Mesothelial cell of epicardium (in vitro differentiated cells): ENCODE data around the gene STAMBPL1. TPM values are rescaled to one million over a fixed set of nuclear protein-coding genes. Genes with fewer than 3 reads are reported as not detected.

Experiments
- DNase-seq, 2 experiments: peaks; one replicate each; pipeline ENCODE4 v3.0.0; 2021; ENCODE audit warnings: low spot score in 2 of 2; ENCODE audit not compliant: unreplicated experiment in 2 of 2
- H3K27ac Mint-ChIP-seq: 2 replicates; pipeline ENCODE4 v1.8.0; 2021; ENCODE audit warnings: mixed read lengths
- H3K27me3 Mint-ChIP-seq: 2 replicates; pipeline ENCODE4 v1.8.0; 2021; ENCODE audit warnings: low read depth, mixed read lengths
- H3K36me3 Mint-ChIP-seq: 2 replicates; pipeline ENCODE4 v1.8.0; 2021; ENCODE audit warnings: mixed read lengths
- H3K4me1 Mint-ChIP-seq: 2 replicates; pipeline ENCODE4 v1.8.0; 2021; ENCODE audit warnings: mixed read lengths
- H3K4me3 Mint-ChIP-seq: 2 replicates; pipeline ENCODE4 v1.8.0; 2021; ENCODE audit warnings: mild to moderate bottlenecking, moderate library complexity, mixed read lengths
- H3K9me3 Mint-ChIP-seq: 2 replicates; pipeline ENCODE4 v1.8.0; 2021; ENCODE audit warnings: mixed read lengths
- total RNA-seq: library from RNA; stranded (reverse); gene quantifications from 3 replicates; pipeline ENCODE4 v1.2.1, GENCODE V29; 2021
- TF ChIP-seq, protein P1 (sequence below): fragments of 200-600 bp; sonication (generic); IDR thresholded peaks from one replicate; pipeline ENCODE4 v1.5.0; 2021; ENCODE audit warnings: antibody characterized with exemption; ENCODE audit not compliant: unreplicated experiment

STAMBPL1 gene
- total RNA-seq, 1 donor from 2014 or later = 3.6 TPM

GRCh38 chr10:88938938-88939337 lies 58.9 kb downstream of the STAMBPL1 start:
- TF ChIP-seq, protein P1, sequence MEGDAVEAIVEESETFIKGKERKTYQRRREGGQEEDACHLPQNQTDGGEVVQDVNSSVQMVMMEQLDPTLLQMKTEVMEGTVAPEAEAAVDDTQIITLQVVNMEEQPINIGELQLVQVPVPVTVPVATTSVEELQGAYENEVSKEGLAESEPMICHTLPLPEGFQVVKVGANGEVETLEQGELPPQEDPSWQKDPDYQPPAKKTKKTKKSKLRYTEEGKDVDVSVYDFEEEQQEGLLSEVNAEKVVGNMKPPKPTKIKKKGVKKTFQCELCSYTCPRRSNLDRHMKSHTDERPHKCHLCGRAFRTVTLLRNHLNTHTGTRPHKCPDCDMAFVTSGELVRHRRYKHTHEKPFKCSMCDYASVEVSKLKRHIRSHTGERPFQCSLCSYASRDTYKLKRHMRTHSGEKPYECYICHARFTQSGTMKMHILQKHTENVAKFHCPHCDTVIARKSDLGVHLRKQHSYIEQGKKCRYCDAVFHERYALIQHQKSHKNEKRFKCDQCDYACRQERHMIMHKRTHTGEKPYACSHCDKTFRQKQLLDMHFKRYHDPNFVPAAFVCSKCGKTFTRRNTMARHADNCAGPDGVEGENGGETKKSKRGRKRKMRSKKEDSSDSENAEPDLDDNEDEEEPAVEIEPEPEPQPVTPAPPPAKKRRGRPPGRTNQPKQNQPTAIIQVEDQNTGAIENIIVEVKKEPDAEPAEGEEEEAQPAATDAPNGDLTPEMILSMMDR = no peak
- H3K27ac Mint-ChIP-seq = no peak overlapping the region
- H3K27me3 Mint-ChIP-seq = no peaks in the 10 kb centered on the region
- no peak for DNase-seq
- no peak overlapping the region for H3K4me3 Mint-ChIP-seq
- peaks cover 2% of the 10 kb centered on the region for H3K36me3 Mint-ChIP-seq
- peaks cover 4% of the 10 kb centered on the region for H3K4me1 Mint-ChIP-seq
- H3K9me3 Mint-ChIP-seq = no peaks in the 10 kb centered on the region

- no peak overlapping the region for H3K4me3 Mint-ChIP-seq
- no peaks in the 10 kb centered on the region for H3K4me1 Mint-ChIP-seq
Measured at GRCh38 chr10:88941026-88941425, 61.0 kb downstream of the STAMBPL1 start.

GRCh38 chr10:88943778-88944177 lies 63.7 kb downstream of the STAMBPL1 start:
- TF ChIP-seq, protein P1 = no peak
- DNase-seq = no peak
- H3K27ac Mint-ChIP-seq = no peak overlapping the region
- H3K36me3 Mint-ChIP-seq = peaks cover 2% of the 10 kb centered on the region
- H3K9me3 Mint-ChIP-seq = no peaks in the 10 kb centered on the region
- no peaks in the 10 kb centered on the region for H3K27me3 Mint-ChIP-seq
- no peaks in the 10 kb centered on the region for H3K4me1 Mint-ChIP-seq
- no peak overlapping the region for H3K4me3 Mint-ChIP-seq

More at GRCh38 chr10:88941026-88941425, 61.0 kb downstream of the STAMBPL1 start:
- Mint-ChIP-seq H3K36me3 (peaks cover 2% of the 10 kb centered on the region), H3K27ac (no peak overlapping the region), H3K27me3 (no peaks in the 10 kb centered on the region), H3K9me3 (no peaks in the 10 kb centered on the region)
- TF ChIP-seq, protein P1 = no peak
- no peak for DNase-seq

- Mint-ChIP-seq H3K27ac (no peak overlapping the region), H3K4me1 (no peaks in the 10 kb centered on the region), H3K36me3 (peaks cover 2% of the 10 kb centered on the region), H3K27me3 (no peaks in the 10 kb centered on the region), H3K4me3 (no peak overlapping the region), H3K9me3 (no peaks in the 10 kb centered on the region)
- DNase-seq = no peak
- TF ChIP-seq, protein P1 = no peak
Measured at GRCh38 chr10:88944813-88945212, 64.8 kb downstream of the STAMBPL1 start.

DNA sequence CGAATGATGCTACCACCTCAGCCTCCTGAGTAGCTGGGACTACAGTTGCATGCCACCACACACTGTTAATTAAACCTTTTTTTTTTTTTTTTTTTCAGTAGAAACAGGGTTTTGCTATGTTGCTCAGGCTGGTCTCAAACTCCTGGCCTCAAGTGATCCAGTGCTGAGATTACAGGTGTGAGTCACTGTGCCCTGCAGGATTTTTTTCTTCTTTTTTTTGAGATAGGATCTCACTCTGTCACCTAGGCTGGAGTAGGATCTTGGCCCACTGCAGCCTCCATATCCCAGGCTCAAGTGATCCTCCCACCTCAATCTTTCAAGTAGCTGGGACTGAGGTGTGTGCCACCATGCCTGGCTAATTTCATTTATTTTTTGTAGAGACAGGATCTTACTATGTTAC lies 66.2 kb downstream of the STAMBPL1 start:
- Mint-ChIP-seq H3K36me3 (peaks cover under 1% of the 10 kb centered on the region), H3K4me1 (peaks cover 13% of the 10 kb centered on the region), H3K9me3 (no peaks in the 10 kb centered on the region), H3K4me3 (no peak overlapping the region), H3K27ac (no peak overlapping the region), H3K27me3 (no peaks in the 10 kb centered on the region)
- TF ChIP-seq, protein P1 = no peak
- no peak for DNase-seq
